Measurements from ENCODE around the gene SAFB. TPM values are rescaled to one million over a fixed set of nuclear protein-coding genes. Genes with fewer than 3 reads are reported as not detected.
A peak's percentile ranks its signal among the peaks of the same experiment; 100 is the strongest.

SAFB gene
- total and polyA plus RNA-seq, 11 donors: 22.3 to 59.6 (median 48.0) TPM

DNA sequence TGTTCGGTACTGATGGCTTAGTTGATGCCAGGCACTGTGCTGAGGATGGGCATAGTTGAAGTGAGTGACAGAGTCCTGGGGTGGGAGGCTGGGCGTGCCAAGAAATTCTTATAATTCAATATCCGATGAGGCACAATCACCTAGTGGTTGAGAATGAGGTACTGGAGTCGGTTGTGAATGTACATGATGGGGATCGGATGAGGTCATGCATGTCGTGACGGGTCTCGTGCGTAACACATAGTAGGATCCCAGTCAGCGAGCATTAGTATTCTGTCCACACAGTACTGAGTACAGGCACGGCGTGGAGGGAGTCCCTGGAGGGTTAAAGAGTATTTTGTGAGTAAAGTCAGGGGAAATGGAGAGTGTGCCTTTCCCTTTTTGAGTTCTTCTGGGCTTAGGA, 2.8 kb downstream of the SAFB start:
- Histone ChIP-seq H3K27ac (peak overlapping the region in 3 of 12 donors; percentile 3 to 98 (median 97)), H3K4me3 (peak overlapping the region in 6 of 12 donors; percentile 84 to 97 (median 96)), H3K4me1 (peaks cover 14 to 77% (median 67%) of the 10 kb centered on the region in 12 donors), H3K9me3 (no peaks in the 10 kb centered on the region), H3K27me3 (no peaks in the 10 kb centered on the region), H3K36me3 (peaks cover 0 to 65% (median 59%) of the 10 kb centered on the region in 9 donors)
- no peak for DNase-seq
- intact Hi-C loops (cut with DNase I): loop anchor here in 3 of 10 donors (5.0 to 10.0 kb wide), 2 partner anchors 49 to 52 kb away; no protein-coding TSS in a partner anchor
- 74 to 80% (median 76%) methylated on average over 12 of the region's 12 CpGs for WGBS, 4 donors
- ATAC-seq: no peak
- TF ChIP-seq, protein P1, sequence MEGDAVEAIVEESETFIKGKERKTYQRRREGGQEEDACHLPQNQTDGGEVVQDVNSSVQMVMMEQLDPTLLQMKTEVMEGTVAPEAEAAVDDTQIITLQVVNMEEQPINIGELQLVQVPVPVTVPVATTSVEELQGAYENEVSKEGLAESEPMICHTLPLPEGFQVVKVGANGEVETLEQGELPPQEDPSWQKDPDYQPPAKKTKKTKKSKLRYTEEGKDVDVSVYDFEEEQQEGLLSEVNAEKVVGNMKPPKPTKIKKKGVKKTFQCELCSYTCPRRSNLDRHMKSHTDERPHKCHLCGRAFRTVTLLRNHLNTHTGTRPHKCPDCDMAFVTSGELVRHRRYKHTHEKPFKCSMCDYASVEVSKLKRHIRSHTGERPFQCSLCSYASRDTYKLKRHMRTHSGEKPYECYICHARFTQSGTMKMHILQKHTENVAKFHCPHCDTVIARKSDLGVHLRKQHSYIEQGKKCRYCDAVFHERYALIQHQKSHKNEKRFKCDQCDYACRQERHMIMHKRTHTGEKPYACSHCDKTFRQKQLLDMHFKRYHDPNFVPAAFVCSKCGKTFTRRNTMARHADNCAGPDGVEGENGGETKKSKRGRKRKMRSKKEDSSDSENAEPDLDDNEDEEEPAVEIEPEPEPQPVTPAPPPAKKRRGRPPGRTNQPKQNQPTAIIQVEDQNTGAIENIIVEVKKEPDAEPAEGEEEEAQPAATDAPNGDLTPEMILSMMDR (IDR thresholded peaks at IDR 0.05): no peak
- TF ChIP-seq POLR2A (IDR thresholded peaks at IDR 0.05): no peak

DNA sequence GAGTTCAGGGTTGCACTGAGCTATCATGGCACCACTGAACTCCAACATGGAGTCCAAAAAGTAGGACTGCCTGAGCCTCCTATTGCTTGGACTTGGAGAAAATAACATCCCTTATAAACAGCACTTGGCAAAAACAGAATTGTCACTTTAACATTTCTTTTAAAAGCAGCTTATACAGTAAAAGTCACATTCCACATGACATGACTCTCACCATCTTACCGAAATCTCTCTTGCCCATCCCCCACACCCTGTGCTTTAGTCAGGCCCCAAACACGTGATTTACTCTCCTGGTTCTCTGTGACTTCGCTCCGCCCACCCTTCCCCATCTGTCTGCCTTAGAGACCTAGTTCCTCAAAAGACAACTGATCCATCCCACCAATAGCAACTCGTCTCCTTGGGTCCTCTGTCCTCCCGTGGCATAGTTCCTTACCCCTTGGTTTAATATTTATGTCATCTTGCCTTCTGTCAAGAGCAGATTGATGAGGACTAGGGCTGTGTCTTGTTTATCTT, 4.6 kb downstream of the SAFB start:
- Histone ChIP-seq H3K27ac (peak overlapping the region in 2 of 12 donors; percentile 36 to 66), H3K9me3 (no peaks in the 10 kb centered on the region), H3K36me3 (peaks cover 0 to 64% (median 52%) of the 10 kb centered on the region in 9 donors), H3K4me3 (no peak overlapping the region), H3K4me1 (peaks cover 10 to 83% (median 72%) of the 10 kb centered on the region in 12 donors), H3K27me3 (no peaks in the 10 kb centered on the region)
- DNase-seq (peak; percentile 53 to 76 (median 66)), ATAC-seq (no peak)
- intact Hi-C loops (cut with DNase I): loop anchor here in 3 of 10 donors (5.0 to 10.0 kb wide), 2 partner anchors 47 to 50 kb away; no protein-coding TSS in a partner anchor
- no peak for TF ChIP-seq POLR2A (IDR thresholded peaks at IDR 0.05)
- TF ChIP-seq, protein P1 (IDR thresholded peaks at IDR 0.05): no peak
- 59 to 61% (median 61%) methylated on average over 6 of the region's 6 CpGs for WGBS, 4 donors

DNA sequence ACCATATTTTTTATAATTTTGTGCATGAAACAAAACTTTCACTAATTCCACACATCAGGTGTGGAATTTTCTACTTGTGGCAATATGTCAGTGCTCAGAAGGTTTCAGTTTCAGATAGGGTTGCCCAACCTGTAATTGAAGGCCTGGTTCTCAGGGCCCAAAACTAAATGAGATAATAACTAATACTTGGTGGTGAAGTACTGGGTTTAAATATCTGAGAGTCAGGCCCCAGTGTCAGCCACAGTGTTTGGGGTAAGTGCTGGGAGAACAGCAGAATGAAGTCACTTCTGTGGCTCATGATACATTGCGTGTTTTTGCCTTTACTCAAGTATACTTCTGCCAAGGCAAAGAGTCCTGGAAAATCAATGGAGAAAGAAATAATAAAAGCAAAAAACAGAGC, 5.6 kb downstream of the SAFB start:
- Histone ChIP-seq H3K36me3 (peaks cover 0 to 71% (median 52%) of the 10 kb centered on the region in 9 donors), H3K4me1 (peaks cover 11 to 91% (median 80%) of the 10 kb centered on the region in 12 donors), H3K27me3 (no peaks in the 10 kb centered on the region), H3K27ac (peak overlapping the region in 2 of 12 donors; percentile 36 to 66), H3K9me3 (no peaks in the 10 kb centered on the region), H3K4me3 (peak overlapping the region in 1 of 12 donors; percentile 9)
- ATAC-seq: no peak
- intact Hi-C loops (cut with DNase I): loop anchor here in 3 of 10 donors (5.0 to 10.0 kb wide), 2 partner anchors 46 to 49 kb away; no protein-coding TSS in a partner anchor
- no peak for TF ChIP-seq POLR2A (IDR thresholded peaks at IDR 0.05)
- TF ChIP-seq, protein P1 (IDR thresholded peaks at IDR 0.05): no peak
- WGBS, 4 donors: 66 to 75% (median 70%) methylated on average over 1 of the region's 1 CpG
- no peak for DNase-seq

DNA sequence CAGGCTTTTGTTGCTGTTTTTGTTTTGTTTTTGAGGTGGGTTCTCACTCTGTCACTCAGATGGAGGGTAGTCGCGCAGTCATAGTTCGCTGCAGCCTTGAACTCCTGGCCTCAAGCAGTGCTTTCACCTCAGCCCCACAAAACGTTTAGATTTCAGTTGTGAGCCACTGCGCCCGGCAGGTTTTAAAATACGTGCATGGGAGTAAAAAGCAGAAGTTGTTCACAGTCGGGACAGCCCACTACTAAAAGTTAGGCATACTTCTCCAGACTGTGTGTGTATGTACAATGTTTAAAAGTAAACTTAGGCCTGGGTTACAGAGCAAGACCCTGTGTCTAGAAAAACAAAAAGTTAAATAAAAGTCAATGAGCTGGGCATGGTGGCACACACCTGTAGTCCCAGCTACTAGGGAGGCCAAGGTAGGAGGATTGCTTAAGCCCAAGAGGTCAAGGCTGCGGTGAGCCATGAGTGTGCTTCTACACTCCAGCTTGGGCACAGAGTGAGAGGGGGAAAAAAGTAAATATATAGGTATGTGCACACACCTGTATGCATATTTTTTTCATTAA, 6.1 kb downstream of the SAFB start:
- intact Hi-C loops (cut with DNase I): loop anchor here in 3 of 10 donors (5.0 to 10.0 kb wide), 2 partner anchors 46 to 48 kb away; no protein-coding TSS in a partner anchor

More for the DNA sequence above, 6.1 kb downstream of the SAFB start:
- peak overlapping the region in 1 of 12 donors; percentile 66 for H3K27ac ChIP-seq
- H3K36me3 ChIP-seq: peaks cover 0 to 71% (median 52%) of the 10 kb centered on the region in 9 donors
- H3K4me1 ChIP-seq: peaks cover 11 to 90% (median 81%) of the 10 kb centered on the region in 12 donors
- no peaks in the 10 kb centered on the region for H3K27me3 ChIP-seq
- DNase-seq: no peak
- 81 to 87% (median 84%) methylated on average over 9 of the region's 9 CpGs for WGBS, 4 donors
- ATAC-seq: no peak
- no peaks in the 10 kb centered on the region for H3K9me3 ChIP-seq
- peak overlapping the region in 1 of 12 donors; percentile 9 for H3K4me3 ChIP-seq
- TF ChIP-seq, protein P1 (IDR thresholded peaks at IDR 0.05): no peak
- no peak for TF ChIP-seq POLR2A (IDR thresholded peaks at IDR 0.05)
